ENCODE measurements around the gene ADAMTS17.

DNA sequence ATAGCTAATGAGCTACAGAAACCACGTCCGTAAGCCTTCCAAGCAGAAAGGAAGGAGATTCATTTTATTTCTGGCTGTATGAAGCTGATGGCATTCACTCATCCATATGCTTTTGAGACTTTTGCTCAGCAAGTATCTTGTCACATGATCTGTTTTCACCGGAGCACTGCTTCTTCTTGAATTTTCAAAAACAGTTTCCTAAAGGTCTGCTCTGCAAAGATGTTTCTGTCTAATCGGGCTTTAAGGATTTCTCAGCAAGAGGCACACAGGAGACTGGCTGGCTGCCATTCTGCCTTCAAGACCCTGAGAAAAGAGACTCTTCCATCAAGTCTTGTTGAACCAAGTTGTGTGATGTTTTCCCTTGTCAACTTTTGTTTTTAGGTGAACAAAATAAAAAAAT lies 319.0 kb downstream of the ADAMTS17 start:
- TF ChIP-seq CTCF (IDR thresholded peaks at IDR 0.05; ENCODE audit: borderline replicate concordance, extremely low read depth, low read length, poor library complexity, severe bottlenecking) (no peak), EZH2 (IDR thresholded peaks at IDR 0.05; ENCODE audit: borderline replicate concordance, low read depth, low read length, severe bottlenecking) (no peak)
